C4-2B (cell line): ENCODE measurements around the gene RALBP1.

ENCODE experiments used
- CTCF ChIP-seq: fragments of 450-650 bp; conservative IDR thresholded peaks from 2 replicates; pipeline ENCODE4 v1.5.1; 2017; ENCODE audit warnings: mild to moderate bottlenecking
- ZFX ChIP-seq: fragments of 450-650 bp; IDR thresholded peaks from 2 replicates; pipeline ENCODE4 v1.6.1; 2017

GRCh38 chr18:9561759-9562158, 86.4 kb downstream of the RALBP1 start:
- TF ChIP-seq CTCF, result no peak
- TF ChIP-seq ZFX, result no peak
